ENCODE measurements around the gene CFAP57.

GRCh38 chr1:43184388-43184787, 12.3 kb downstream of the CFAP57 start:
- TF ChIP-seq CTCF (IDR thresholded peaks at IDR 0.05) (no peak), POLR2A (IDR thresholded peaks at IDR 0.05) (no peak)

Data from uterus (tissue), 2 donors.